Uterus (tissue), 2 donors: ENCODE data around the gene TMEM26.

ENCODE experiments used
- CTCF ChIP-seq, 4 experiments: fragments of 200-600 bp in 2 of 4; fragments of 450-650 bp in 2 of 4; sonication (generic) in 2 of 4; IDR thresholded peaks; one replicate each; pipeline ENCODE4 v1.5.1; 2016 to 2019; ENCODE audit warnings: antibody characterized with exemption in 4 of 4, mild to moderate bottlenecking in 2 of 4, moderate library complexity in 1 of 4
- POLR2A ChIP-seq, 2 donors: fragments of 450-650 bp; IDR thresholded peaks; one replicate each; pipeline ENCODE4 v1.6.1; 2016; ENCODE audit warnings: antibody characterized with exemption in 2 of 2, mild to moderate bottlenecking in 1 of 2, moderate library complexity in 1 of 2

DNA sequence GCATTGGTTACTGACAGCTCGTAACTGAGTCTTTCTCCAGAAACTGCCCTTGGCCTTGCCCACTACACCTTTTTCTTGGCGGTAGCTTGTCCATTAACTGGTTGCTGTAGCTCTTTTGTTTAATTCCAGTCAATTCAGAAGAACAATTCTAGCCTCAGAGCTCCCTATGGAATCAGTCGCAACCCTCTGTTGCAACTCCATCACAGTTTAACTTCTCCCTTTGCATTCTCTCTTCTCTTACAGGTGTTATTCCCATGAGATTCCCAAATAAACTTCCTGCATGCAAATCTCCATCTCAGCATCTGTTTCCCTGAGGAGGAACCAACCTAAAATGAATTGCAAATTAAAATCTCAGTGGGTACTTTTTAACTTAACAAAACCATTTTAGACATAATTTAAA lies 28.4 kb upstream of the TMEM26 start:
- no peak for TF ChIP-seq CTCF (IDR thresholded peaks at IDR 0.05)
- no peak for TF ChIP-seq POLR2A (IDR thresholded peaks at IDR 0.05)
